ENCODE data around the gene TICAM2. TPM values are rescaled to one million over a fixed set of nuclear protein-coding genes. Genes with fewer than 3 reads are reported as not detected.

Gene TICAM2
- total RNA-seq, 1 donor from 2014 or later: 2.3 TPM

DNA sequence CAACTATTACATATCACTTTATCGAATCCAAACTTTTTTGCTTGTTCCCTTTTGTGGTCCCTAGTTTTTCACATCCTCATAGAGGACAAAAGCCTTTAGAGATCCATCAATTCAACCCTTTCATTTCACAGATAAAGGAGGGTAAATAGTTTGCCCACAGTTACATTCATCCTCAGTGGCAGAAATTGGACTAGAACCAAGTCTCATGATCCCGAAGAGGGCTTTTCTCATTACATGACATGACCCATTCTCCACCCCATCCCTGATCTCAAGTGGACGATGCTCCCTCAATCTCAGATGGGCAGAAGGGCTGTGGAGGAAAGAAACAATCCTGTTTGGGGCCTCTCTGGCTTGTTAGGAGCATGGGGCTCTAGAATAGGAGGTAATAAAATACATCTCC is 23.1 kb downstream of the TICAM2 start:
- H3K36me3 ChIP-seq: peaks cover 5% of the 10 kb centered on the region
- peaks cover 10% of the 10 kb centered on the region for H3K4me1 ChIP-seq
- H3K4me3 ChIP-seq: no peak overlapping the region
- TF ChIP-seq, protein P1, sequence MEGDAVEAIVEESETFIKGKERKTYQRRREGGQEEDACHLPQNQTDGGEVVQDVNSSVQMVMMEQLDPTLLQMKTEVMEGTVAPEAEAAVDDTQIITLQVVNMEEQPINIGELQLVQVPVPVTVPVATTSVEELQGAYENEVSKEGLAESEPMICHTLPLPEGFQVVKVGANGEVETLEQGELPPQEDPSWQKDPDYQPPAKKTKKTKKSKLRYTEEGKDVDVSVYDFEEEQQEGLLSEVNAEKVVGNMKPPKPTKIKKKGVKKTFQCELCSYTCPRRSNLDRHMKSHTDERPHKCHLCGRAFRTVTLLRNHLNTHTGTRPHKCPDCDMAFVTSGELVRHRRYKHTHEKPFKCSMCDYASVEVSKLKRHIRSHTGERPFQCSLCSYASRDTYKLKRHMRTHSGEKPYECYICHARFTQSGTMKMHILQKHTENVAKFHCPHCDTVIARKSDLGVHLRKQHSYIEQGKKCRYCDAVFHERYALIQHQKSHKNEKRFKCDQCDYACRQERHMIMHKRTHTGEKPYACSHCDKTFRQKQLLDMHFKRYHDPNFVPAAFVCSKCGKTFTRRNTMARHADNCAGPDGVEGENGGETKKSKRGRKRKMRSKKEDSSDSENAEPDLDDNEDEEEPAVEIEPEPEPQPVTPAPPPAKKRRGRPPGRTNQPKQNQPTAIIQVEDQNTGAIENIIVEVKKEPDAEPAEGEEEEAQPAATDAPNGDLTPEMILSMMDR (IDR thresholded peaks at IDR 0.05; ENCODE audit: borderline replicate concordance): no peak
- DNase-seq: no peak
- H3K27ac ChIP-seq (replicated peaks): no peak overlapping the region
- intact Hi-C loops (cut with micrococcal nuclease): loop anchor here (10.0 kb wide), 1 partner anchor 204 kb away; no protein-coding TSS in a partner anchor
- no peaks in the 10 kb centered on the region for H3K27me3 ChIP-seq (ENCODE audit: low read depth)
- no peaks in the 10 kb centered on the region for H3K9me3 ChIP-seq (replicated peaks)

DNA sequence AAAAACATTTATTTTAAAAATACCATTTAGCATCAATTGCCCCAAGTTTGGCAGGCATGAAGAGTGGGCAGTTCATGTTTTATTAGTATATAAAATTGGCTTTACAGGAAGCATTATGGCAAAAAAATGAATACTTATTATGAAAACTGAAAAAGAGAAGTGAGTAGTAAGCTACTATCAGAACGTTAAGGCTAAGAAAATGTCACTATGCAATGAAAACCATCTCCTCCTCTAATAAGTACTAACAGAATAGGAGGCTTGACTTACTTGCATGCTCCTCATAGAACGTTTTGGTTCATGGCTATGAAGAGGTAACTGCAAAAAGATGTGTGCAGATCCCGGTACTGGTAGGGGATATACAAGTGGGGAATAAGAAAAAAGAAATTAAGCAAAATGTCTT is 23.6 kb downstream of the TICAM2 start:
- peaks cover 5% of the 10 kb centered on the region for H3K36me3 ChIP-seq
- TF ChIP-seq, protein P1 (IDR thresholded peaks at IDR 0.05; ENCODE audit: borderline replicate concordance): no peak
- H3K27me3 ChIP-seq (ENCODE audit: low read depth): no peaks in the 10 kb centered on the region
- H3K27ac ChIP-seq (replicated peaks): no peak overlapping the region
- peaks cover 12% of the 10 kb centered on the region for H3K4me1 ChIP-seq
- no peak for DNase-seq
- H3K9me3 ChIP-seq (replicated peaks): no peaks in the 10 kb centered on the region
- intact Hi-C loops (cut with micrococcal nuclease): loop anchor here (10.0 kb wide), 1 partner anchor 204 kb away; no protein-coding TSS in a partner anchor
- no peak overlapping the region for H3K4me3 ChIP-seq

- Histone ChIP-seq H3K27ac (replicated peaks) (no peak overlapping the region), H3K4me1 (peaks cover 11% of the 10 kb centered on the region)
- intact Hi-C loops (cut with micrococcal nuclease): loop anchor here (10.0 kb wide), 1 partner anchor 203 kb away; no protein-coding TSS in a partner anchor
Observed at GRCh38 chr5:115577741-115578140, 24.5 kb downstream of the TICAM2 start.

GRCh38 chr5:115577329-115577728 is 24.9 kb downstream of the TICAM2 start:
- Histone ChIP-seq H3K4me1 (peaks cover 15% of the 10 kb centered on the region), H3K4me3 (no peak overlapping the region), H3K9me3 (replicated peaks) (no peaks in the 10 kb centered on the region), H3K27ac (replicated peaks) (no peak overlapping the region), H3K36me3 (peaks cover 5% of the 10 kb centered on the region), H3K27me3 (ENCODE audit: low read depth) (no peaks in the 10 kb centered on the region)
- intact Hi-C loops (cut with micrococcal nuclease): loop anchor here (10.0 kb wide), 1 partner anchor 203 kb away; no protein-coding TSS in a partner anchor
- no peak for DNase-seq
- TF ChIP-seq, protein P1 (IDR thresholded peaks at IDR 0.05; ENCODE audit: borderline replicate concordance): no peak

More at GRCh38 chr5:115577741-115578140, 24.5 kb downstream of the TICAM2 start:
- Histone ChIP-seq H3K4me3 (no peak overlapping the region), H3K36me3 (peaks cover 5% of the 10 kb centered on the region), H3K9me3 (replicated peaks) (no peaks in the 10 kb centered on the region), H3K27me3 (ENCODE audit: low read depth) (no peaks in the 10 kb centered on the region)
- TF ChIP-seq, protein P1 (IDR thresholded peaks at IDR 0.05; ENCODE audit: borderline replicate concordance): no peak
- DNase-seq: no peak

- Histone ChIP-seq H3K36me3 (peaks cover 3% of the 10 kb centered on the region), H3K4me1 (peaks cover 30% of the 10 kb centered on the region), H3K27me3 (ENCODE audit: low read depth) (no peaks in the 10 kb centered on the region), H3K9me3 (replicated peaks) (no peaks in the 10 kb centered on the region), H3K4me3 (no peak overlapping the region), H3K27ac (replicated peaks) (no peak overlapping the region)
- DNase-seq: no peak
- intact Hi-C loops (cut with micrococcal nuclease): loop anchor here (10.0 kb wide), 1 partner anchor 201 kb away; no protein-coding TSS in a partner anchor
- TF ChIP-seq, protein P1 (IDR thresholded peaks at IDR 0.05; ENCODE audit: borderline replicate concordance): no peak
Observed at GRCh38 chr5:115575167-115576070, 26.9 kb downstream of the TICAM2 start.

All from left ventricle myocardium inferior (tissue), 1 donor.